GM21619 (cell line): Measurements from ENCODE around the gene TBCEL.

Experiments used
- ATAC-seq: cut with Tn5 transposase; IDR thresholded peaks from one replicate; pipeline ENCODE4 v1.9.1; 2021; ENCODE audit not compliant: unreplicated experiment

TBCEL gene

DNA sequence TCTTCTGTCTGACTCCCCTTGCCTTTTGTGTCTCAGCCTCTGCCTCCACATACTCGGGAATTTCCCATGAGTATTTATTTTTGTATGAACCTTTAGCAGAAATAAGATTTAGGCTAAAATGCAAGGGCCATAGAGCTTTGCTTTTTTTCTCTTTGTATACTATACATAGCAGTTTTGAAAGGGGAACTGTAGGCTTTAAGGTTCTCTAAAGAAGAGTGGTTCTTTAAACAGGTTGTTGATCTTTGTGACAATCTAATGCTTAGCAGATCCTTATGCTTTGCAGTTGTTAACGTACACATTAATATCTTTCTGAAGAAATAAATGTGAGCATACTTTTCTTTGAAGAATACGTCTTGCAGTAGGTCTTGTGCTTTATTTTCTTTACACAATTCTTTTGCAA lies 35.0 kb downstream of the TBCEL start:
- ATAC-seq = no peak

DNA sequence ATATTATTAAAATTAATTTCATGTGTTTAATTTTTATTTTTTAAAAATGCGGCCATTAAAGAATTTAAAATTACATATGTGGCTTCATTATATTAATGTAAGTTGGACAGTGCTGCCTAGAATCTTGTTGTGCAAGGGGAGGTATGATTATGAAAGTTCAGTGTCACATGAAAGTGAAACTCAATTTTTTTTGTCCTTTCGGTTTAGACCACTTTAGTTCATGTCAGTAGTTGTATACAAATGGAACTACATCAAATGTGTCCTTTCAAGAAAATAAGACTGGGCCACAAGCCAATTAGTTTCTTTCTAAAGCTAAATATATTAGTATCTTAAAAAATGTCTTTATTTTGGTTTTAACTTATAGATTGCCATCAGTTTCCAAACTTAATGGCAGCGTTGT lies 35.7 kb downstream of the TBCEL start:
- peak; percentile 98 for ATAC-seq

DNA sequence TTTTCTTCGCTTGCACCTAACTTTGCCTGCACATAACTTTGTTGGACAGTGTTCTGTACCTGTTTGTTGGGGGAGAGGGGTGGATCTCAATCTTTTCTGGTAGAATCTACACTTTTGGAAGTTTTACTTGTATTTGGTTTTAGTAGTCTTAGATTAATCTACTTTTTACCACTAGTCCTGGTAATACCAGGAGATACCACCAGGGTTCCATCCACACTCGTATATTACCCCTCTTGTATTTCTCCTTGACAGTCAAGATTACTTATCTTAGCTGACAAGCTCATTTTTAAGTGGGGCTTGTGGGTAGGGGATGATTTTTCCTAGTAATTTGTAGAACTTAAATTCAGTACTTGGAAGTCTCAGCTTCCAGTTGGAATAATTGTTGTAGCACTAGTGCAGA lies 39.8 kb downstream of the TBCEL start:
- no peak for ATAC-seq

DNA sequence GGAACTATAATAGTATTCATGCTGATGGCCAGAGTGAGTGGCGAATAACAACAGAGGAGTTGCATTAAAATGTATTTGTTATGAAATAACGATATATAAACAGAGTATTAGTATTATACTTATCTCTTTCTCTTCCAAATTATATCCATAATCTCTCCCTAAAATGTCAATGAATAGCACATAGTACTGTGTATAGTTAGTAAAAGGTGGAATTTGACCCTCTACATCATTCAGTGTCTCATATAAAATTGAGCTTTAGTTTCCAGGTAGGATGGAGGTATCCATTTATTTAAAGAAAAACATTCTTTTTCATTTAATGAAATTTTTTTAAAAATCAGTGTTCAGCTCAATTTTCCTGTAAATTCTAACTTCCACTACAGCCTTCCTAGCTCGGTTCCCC lies 42.7 kb downstream of the TBCEL start:
- no peak for ATAC-seq

DNA sequence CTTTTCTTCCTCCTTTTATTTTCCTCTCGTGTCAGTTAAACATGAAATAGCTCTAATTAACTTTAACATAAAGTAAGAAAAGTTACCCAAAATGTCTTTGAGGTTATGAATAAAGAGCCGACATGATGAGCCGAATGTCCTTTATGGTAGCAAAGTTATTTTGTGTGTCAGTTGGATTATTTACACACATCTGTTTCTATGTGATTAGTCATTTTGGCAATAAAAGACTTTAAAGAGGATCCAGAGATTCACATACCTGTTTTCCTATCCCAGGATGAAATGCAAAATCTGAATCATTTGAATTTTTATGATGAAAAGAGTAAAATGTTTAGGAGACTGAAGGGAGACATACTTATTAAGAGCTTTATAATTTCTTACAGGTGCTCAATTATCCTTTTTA lies 43.1 kb downstream of the TBCEL start:
- ATAC-seq = no peak

DNA sequence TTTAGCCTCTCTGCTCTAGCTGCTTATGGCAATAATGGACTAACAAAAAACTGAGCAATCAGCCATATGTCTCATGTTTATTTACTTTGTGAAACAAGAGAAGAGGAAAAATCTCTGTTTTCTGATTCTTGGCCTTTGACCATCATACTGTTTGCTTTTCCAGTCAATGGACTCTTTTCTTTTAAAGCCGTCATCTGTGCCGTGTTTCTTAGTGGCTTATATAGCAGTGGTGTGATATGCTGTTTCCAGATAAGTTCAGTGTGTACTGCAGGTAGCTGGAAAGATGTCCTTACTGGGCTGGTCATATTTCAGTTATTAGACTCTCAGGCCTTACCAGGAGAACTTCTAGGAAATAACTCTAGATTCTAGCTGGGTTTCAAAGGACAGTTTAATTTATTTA lies 43.6 kb downstream of the TBCEL start:
- ATAC-seq = no peak

DNA sequence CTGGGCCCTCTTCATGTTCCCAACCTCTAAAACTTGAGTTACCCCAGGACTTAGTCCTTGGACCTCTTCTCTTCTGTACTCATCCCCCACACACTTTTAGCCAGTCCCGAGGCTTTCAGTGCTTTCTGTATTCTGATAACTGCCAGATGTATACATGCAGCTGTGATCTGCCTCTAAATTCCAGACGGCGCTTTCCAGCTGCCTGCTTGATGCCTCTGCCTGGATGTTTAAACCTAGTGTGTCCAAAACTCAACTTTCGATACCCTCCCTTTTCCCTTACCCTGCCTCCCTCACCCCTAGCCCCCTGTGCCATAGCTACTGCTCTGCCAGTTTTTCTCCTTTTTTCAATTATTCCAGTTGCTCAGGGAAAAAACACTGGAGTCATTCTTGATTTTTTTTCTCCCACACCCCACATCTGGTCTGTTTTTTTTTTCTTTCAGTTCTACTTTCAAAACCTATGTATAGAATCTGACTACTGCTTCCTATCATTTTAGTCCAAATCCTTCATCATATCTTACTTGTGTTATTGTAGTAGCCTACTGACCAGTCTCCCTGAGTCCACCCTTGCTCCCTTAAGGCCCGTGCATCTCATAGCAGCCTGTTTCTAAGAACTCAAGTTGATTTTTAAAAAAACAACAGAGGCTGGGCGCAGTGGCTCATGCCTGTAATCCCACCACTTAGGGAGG lies 44.2 kb downstream of the TBCEL start:
- ATAC-seq = no peak

DNA sequence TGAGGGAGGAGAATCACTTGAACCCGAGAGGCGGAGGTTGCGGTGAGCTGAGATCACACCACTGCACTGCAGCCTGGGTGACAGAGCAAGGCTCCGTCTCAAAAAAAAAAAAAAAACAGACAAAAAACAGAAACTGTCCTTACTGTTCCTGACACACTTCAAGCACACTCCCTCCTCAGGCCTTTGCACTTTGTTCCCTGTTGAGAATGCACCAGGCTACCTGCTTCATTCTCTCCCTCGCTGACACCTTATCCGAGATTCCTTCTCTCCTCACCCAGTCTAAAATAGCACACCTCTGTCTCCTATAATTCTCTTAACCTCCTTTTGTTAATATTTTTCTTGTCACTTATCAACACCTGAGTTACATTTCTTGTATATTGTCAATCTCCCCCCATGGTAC lies 44.9 kb downstream of the TBCEL start:
- ATAC-seq = no peak

DNA sequence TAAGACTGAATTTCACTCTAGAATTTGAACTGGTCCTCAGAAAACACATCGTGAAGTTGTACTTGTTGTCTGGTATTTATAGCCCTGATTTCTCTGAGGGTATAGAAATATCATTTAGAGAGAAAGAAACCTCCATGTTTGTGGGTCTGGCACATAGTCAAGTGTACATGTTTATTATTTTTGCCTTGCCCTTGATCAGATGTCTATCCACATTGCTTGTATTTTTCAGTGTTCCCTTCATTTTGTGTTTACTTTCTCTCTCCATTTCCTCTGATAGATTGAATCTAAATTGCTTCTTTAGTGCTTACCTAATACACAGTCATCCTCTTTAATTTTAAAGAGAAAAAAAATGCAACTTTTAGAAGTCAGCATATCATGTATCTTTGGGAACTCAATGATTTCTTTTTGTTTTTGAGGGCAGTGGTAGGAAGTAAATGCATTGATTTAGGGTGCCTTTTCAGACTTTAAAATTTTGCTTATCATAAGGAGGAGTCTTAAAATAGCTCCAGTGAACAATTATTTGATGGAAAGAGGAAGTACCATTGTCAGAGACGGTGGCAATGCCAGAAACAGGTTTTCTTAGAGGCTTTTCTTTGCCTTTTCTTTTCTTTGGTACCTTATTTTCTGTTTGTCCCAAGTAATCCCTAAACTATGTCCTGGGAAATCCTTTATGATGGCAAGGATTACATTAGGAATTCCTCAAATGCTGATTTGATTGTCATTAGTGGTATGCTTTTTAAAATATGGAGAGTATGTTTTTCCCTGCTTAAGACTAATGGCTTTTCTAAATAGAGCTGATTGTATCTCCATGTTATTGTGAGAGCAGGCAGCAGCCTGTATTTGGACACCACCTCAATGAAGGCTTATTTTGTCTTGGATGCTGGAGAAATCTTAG lies 47.3 kb downstream of the TBCEL start:
- no peak for ATAC-seq

DNA sequence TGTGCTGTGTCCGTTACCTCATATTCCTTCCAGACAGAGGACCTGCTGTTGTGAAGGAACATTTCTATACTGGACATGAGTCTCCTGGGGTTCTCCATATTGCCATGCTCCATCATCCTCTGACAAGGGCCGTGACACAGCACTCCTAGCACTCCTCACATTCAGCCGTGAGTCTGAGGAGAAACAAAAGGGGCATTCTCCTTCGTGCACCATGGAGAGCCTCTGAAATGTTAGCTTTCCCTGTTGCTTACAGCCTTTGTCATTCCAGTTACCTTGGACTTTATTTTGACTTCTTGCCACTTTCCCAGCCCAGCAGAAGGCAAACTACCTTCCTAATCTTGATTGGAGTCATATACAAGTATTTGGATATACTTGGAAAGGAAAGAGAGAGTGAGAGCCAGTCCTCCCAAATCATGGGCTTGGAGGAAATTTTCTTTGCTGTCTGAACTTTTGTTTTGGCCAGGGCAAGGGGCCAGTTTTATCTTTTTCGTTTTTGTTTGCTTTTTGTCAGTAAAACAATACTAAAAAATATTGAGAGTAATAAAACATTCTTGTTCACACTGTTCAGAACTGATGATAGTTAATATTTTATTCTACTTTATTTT lies 48.0 kb downstream of the TBCEL start:
- no peak for ATAC-seq

DNA sequence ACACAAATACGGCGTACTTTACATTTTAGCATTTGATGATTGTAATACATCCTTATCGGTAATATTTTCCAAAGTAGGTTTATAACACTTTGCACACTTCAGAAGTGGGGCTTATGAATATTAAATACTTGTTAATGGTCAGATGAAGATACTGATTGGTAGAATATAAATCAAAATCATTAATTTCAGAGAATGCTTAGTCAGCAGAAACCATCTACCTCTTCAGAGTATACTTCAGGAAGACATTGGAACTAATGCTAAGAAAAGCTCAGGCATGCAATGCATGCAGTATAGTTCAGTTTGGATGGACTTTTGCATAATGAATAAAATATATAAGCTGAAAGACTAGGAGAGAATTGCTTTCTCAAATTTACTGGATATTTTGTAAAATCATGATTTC lies 57.4 kb downstream of the TBCEL start:
- ATAC-seq = no peak

DNA sequence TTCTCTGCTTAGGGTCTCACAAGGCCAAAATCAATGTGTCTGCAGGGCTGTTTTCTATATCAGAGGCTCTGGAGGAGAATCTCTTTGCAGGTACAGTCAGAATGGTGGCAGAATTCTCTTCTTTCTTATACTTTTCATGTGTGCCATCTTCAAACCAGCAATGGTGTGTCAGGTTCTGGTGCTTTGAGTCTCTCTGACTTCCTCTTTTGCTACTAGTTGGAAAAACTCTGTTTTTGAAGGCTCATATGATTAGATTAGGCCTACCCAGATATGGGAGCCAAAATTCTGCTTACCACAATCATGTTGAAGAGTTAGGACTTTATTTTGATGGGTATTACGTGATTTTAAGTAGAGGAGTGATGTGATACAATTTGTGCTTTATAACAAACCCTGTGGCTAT lies 58.3 kb downstream of the TBCEL start:
- ATAC-seq = no peak

DNA sequence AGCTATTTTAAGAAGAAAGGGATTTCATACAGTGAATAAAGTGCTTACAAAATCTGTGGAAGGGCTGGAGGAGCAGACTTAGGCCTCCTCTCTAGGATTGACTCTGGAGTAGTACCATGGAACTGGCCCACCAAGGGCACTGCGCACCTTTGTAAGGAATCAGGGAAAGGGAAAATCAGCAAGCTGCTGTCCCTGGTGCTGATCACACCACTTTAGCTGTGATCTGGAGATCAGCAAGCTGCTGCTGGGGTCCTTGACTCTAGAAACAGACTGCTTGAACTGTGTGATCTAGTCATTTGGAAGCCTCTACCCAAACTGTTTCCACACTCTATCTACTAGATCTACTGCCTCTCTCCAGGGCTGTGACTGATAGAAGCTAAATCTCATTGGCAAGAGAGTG lies 58.8 kb downstream of the TBCEL start:
- no peak for ATAC-seq

DNA sequence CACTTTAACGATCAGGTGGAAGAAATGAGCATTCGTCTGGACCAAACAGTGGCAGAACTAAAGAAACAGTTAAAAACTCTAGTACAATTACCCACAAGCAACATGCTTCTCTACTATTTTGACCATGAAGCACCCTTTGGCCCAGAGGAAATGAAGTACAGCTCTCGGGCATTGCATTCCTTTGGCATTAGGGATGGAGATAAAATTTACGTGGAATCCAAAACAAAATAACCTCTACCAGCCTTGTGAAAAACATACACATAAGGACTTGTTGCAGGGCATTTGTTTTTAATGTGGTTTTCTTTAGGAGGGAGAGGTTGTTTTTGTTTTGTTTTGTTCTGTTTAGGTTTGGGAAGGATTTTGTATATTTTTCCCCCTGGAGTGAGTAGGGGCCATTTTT lies 63.0 kb downstream of the TBCEL start:
- no peak for ATAC-seq

DNA sequence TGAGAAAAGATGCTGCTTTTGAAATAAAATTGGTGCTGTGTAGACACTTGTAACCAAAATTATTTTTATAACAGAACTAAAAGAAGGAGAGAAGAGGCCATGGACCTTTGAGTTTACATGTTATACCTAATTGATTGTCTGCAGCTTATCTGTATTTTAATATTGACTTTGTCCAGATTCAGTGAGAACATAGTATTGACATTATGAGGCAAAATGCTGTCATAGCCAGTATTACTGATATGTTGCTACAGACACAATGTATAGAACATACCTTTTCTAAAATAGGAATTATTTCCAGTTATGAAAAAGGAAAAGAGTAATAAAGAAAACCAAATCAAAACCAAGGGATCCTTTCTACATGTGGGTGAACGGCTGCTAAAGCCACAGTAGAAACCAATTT lies 65.7 kb downstream of the TBCEL start:
- no peak for ATAC-seq

DNA sequence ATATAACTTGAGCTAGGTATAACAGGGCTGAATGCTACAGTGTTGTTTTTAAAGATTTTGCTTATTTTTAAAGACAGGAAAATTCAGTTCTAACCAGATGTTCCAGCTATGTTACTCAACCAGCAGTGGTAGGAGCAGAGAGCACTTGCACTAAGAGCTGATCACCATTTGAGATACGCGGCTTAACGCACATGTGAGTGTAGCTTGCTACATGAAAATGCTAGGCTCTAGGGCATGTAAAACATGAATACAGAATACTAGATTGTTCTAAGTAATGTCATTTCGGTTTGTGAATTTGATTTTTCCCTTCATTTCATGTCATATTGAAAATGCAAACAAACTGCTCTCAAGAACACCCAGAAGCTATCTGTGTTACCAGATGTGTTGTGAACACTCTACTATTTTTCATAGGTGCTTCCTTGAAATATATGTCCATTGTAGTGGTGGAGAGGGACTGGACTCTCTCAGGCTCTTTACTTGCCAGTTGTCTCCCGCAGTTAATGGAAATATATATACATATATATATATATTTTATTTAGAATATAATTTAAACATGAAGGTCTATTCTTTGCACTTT lies 66.3 kb downstream of the TBCEL start:
- ATAC-seq = no peak

DNA sequence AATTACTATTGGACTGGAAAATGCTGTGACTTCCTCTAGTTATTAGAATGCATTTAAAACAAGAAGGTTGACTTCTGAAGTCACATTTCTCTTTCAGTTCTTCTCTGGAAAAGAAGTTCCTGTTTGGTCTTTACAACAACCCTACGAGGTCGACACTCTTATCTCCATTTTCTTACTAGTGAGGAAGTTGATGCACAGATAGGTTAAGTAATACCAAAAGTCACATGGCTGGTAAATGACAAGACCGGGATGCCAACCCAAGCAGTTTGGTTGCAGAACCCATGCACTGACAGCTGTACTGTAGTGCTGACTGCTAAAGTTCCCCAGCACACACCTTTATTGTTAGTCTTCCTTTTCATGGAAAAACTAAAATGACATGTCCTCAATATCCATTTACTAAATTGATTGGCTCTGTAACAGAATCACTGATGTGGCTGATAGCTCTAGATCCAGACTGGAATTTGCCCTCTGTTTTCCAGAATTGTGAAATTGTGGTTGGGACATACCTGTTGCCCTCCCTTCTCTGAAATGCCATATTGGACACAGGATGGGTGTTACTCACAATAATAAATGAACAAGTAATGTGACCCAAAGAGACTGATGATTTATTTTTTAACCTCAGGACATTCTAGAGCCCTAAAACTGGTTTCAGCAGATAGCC lies 67.7 kb downstream of the TBCEL start:
- no peak for ATAC-seq

DNA sequence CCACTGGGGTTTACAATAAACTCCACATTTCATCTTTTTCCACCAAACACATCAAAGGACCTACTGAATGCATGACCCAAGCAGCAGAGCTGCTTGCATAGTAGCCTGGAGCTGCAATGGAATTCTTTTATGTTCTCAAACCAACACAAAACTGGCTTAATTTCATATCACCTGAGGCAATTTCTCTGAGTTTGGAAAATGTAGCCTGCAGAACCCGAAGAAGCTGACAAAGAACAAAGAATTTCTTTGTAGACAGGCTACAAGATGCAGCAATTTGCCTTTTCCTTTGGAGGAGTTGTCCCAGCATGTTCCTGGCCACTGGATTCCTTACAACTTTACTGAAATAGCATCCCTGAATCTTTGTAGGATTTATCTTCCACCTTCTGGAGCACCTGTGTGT lies 71.7 kb downstream of the TBCEL start:
- ATAC-seq = no peak

DNA sequence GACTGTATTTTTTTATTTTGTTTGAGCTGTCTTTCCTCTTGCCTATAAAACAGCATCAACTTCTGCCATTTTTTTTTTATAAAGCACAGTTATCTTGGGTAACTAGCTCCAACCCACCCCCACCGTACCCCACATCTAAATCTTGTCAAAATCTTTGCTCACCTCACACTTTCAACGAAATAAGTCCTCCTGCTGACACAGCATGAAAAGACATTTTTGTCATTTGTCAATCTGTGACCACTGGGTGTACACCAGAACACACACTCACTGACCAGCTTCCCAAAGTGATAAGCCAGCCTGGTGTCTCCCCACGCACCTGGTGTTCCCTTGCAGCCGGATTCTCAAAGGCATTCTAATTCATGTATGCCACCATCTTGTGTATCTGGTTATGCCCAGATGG lies 75.5 kb downstream of the TBCEL start:
- ATAC-seq = no peak

DNA sequence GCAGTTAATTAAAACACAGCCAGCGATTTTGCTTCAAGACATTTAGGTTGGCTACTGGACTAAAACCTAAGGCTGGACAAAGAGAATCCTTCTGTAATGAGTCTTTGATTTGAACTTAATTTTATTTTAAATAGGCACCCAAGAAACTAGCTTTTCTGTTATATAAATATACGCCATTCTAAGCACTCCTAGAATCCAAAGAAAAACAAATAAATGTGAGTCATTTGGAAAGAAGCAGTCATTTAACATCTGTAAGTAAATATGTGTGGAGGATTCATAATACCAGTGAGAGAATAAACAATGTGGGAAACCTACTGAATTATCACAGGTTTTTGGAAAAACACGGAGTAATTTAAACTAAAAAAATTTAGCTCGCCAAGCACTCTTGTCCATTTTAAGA lies 76.0 kb downstream of the TBCEL start:
- no peak for ATAC-seq

DNA sequence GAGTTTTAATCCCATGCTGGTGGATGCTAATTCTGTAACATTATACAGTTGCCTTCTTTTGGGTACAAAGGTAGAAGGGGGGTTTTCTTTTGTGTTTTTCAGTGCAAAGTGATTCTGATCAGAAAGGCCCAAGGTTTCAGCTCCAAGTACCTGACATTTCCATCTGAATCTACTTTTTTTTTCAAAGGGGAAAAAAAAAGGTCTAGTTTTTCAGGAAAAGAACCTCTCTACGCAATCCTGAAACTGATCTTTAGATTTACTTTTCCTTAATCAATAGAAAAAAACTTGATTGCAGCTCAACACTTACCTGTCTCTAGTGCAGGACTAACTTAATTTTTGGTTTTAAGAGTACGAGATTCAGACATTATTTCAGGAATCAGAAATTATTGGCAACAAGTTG lies 77.0 kb downstream of the TBCEL start, which contains the start of gene TECTA:
Gene TECTA, plus strand, starts transcription at position 301 of the 400 bp plus-strand sequence. CDS start 1,423 bp downstream, outside the sequence.
- no peak for ATAC-seq
